HPDE6-E6E7 (cell line): ENCODE measurements around the gene RAET1E.

Experiments used
- DNase-seq: peaks from one replicate; pipeline ENCODE4 v3.0.0; 2011; ENCODE audit warnings: missing footprints; ENCODE audit errors: extremely low spot score

RAET1E gene

DNA sequence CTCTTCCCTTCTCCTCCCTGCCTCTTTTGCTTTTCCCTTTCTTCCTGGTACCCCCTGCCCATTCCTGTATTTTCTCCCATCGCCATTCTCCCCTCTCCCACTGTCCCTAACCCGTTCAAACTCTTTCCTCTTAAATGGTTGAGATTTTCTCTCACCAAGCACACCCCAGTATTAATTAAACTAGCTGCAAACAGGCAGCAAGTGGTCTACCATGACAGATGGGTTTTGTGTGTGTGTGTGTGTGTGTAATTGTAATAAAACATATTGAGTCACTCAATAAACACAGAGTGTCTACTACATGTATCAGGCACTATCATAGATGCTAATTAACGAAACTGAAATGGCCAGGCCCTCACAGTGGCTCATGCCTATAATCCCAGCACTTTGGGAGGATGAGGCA, 6.7 kb downstream of the RAET1E start:
- DNase-seq: no peak

DNA sequence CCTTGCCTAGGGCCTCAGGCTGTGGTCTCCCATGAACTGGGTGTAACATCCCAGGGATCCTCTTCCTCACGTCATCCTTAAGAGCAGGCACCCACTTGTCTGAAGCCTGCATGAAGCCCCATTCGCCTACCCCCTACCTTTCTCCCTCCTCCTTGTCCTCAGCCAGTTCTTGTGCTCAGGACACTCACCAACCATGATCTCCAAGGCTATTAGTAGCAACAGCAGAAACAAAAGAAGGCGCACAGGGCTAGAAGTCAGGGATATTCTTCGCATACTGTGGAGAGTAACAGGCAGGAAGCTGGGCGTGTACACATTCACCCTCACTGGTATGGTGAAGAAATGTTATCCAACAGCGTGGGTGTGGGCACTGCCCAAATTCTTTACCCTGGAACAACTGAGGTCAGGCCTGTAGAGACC, 7.3 kb downstream of the RAET1E start:
- no peak for DNase-seq

- DNase-seq: no peak
Measured at GRCh38 chr6:149889326-149889725, 8.6 kb downstream of the RAET1E start.

GRCh38 chr6:149888659-149889058, 9.3 kb downstream of the RAET1E start:
- no peak for DNase-seq

- DNase-seq: no peak
Measured at GRCh38 chr6:149888093-149888492, 9.8 kb downstream of the RAET1E start.

DNA sequence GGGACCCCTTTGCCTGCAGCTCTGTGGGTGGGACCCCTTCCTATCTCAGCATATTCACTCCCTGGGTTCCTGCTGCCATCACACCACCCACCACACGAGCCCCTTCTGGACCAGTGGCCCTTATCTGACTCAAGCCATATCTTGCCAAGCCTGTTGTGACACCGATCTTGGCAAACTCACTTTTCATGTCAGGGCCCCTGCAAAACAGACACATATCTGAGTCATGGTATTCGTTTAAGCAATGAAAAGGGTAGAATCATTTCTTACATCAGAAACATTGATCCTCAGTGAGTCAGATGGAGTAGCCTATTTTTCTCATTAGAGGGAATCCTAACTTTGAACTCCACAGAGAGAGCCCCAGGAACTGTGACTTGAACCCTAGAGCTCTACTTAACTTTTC, 10.6 kb downstream of the RAET1E start:
- DNase-seq: peak; percentile 83

GRCh38 chr6:149885888-149886287, 12.0 kb downstream of the RAET1E start:
- DNase-seq: no peak

GRCh38 chr6:149884617-149885016, 13.3 kb downstream of the RAET1E start:
- DNase-seq: no peak

GRCh38 chr6:149884215-149884614, 13.7 kb downstream of the RAET1E start:
- DNase-seq: no peak

GRCh38 chr6:149881860-149882259, 16.1 kb downstream of the RAET1E start:
- DNase-seq: no peak

- DNase-seq: no peak
Measured at GRCh38 chr6:149881066-149881766, 16.7 kb downstream of the RAET1E start.

DNA sequence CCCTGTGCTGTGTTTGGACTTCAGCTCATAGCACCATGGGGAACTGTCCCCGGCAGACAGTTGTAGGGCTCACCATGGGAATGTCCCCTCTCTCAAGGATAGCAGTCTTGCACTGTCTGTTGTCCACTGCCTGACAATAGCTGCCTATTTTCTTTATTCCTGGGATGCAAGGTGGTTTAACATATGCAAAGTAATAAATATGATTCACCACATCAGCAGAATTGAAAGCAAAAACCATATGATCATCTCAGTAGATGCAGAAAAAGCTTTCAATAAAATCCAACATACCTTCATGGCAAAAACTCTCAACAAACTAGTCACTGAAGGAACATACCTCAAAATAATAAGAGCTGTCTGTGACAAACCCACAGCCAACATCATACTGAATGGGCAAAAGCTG, 20.3 kb downstream of the RAET1E start:
- DNase-seq: no peak

DNA sequence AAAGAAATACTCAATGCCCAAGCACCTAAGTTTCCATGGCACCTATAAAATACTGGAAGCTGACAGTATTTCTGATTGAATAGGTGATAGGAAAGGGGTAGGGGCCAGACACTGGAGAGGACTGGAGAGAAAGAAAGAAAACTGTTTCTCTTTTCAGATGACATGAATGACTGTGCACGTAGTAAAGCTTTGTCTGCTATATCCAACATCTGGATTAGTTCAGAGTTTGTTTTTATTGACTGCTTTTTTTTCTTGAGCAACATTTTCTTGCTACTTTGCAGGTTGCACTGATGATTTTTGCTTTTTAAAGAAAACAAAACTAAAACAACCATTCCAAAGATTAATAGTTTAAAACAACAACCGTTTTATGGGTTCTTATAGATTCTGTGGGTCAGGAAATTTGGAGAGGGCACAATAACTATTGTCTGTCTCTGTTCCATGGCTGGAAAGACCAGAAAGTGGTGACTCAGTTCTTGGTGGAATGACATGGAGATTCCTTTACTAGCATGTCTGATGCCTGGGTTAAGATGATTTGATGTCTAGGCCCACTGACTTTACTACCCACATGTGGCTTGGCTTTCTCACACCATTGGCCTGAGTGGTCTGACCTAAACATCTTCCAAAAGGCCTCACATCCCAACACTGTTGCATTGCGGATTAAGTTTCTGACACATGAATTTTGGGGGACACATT, 21.5 kb downstream of the RAET1E start:
- no peak for DNase-seq

- DNase-seq: no peak
Measured at GRCh38 chr6:149872233-149872632, 25.7 kb downstream of the RAET1E start.

- no peak for DNase-seq
Measured at GRCh38 chr6:149871182-149871581, 26.7 kb downstream of the RAET1E start.

GRCh38 chr6:149869275-149869892, 28.5 kb downstream of the RAET1E start:
- DNase-seq: no peak

- DNase-seq: no peak
Measured at GRCh38 chr6:149867876-149868640, 29.9 kb downstream of the RAET1E start.

DNA sequence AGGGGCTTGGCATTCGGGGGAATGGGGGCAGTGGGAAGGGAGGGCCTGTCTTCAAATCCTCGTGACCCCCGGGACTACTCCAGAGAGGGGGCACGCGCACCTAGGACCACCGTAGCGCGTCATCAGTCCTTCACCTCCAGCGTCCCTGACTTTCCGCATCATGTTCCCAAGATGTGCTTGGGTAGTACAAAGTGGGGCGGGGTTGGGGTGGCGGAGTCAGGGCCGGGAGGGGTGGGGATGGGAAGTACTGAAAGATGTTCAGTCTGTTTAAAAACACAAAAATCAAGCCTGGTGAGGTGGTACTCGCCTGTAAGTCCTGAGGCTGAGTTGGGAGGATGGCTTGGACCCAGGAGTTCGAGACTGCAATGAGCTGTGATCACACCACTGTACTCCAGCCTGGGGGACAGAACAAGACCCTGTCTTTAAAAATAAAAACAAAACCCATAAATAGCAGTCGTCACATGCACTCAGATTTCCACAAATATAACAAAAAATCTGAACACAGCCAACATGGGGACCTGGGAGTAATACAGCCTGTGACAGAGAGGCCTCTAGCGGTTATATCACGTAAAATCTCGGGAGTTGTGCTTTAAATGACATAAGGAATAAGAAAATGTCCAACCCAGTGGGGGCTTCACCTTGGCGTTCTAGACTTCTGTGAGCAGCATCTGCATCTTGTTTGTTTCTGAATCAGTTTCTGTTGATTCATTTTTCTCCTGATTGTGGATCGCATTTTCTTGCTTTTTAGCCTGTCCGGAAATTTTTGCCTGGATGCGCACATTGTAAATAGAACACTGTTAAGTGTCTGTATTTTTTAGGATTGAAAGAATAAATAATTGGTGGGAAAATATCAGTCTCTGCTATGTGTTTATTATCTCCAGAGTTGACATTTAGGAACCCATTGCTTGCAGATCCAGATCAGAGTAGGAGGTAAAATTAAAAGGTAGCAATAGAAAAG, 33.1 kb downstream of the RAET1E start:
- DNase-seq: no peak

- DNase-seq: peak; percentile 94
Measured at GRCh38 chr6:149863698-149864577, 34.0 kb downstream of the RAET1E start, which contains the start of gene LRP11. Gene LRP11, minus strand, starts transcription at chr6:149864359. Its CDS starts 339 bp downstream, at chr6:149864020.
